Duodenal mucosa (tissue), 2 donors: ENCODE data around the gene ZNF84.

Experiments
- H3K27ac ChIP-seq: one replicate; pipeline ENCODE4 v1.7.0; 2013; ENCODE audit warnings: low read depth, low read length
- H3K27me3 ChIP-seq, 2 donors: one replicate each; pipeline ENCODE4 v1.7.0; 2013; ENCODE audit warnings: low read length in 2 of 2, control low read depth in 1 of 2; ENCODE audit not compliant: insufficient read depth in 2 of 2, control insufficient read depth in 1 of 2
- H3K36me3 ChIP-seq, 2 donors: one replicate each; pipeline ENCODE4 v1.7.0; 2013; ENCODE audit warnings: low read length in 2 of 2, control low read depth in 1 of 2; ENCODE audit not compliant: insufficient read depth in 2 of 2, control insufficient read depth in 1 of 2
- H3K4me1 ChIP-seq, 2 donors: one replicate each; pipeline ENCODE4 v1.7.0; 2013; ENCODE audit warnings: low read length in 2 of 2, control low read depth in 1 of 2; ENCODE audit not compliant: insufficient read depth in 2 of 2, control insufficient read depth in 1 of 2
- H3K4me3 ChIP-seq, 2 donors: one replicate each; pipeline ENCODE4 v1.7.0; 2013; ENCODE audit warnings: low read length in 2 of 2, low read depth in 1 of 2
- H3K9ac ChIP-seq, 2 donors: one replicate each; pipeline ENCODE4 v1.7.0; 2013; ENCODE audit warnings: low read length in 2 of 2, low read depth in 1 of 2
- H3K9me3 ChIP-seq, 2 donors: one replicate each; pipeline ENCODE4 v1.7.0; 2013; ENCODE audit warnings: low read length in 2 of 2, control low read depth in 1 of 2; ENCODE audit not compliant: control insufficient read depth in 1 of 2

Gene ZNF84

GRCh38 chr12:133108150-133108549 lies 70.8 kb downstream of the ZNF84 start:
- no peaks in the 10 kb centered on the region for H3K27me3 ChIP-seq
- no peaks in the 10 kb centered on the region for H3K4me1 ChIP-seq
- no peak overlapping the region for H3K9ac ChIP-seq
- no peak overlapping the region for H3K27ac ChIP-seq
- peaks cover 34 to 38% of the 10 kb centered on the region in 2 donors for H3K36me3 ChIP-seq
- peaks cover 82 to 85% of the 10 kb centered on the region in 2 donors for H3K9me3 ChIP-seq
- peak overlapping the region; percentile 10 to 33 for H3K4me3 ChIP-seq
